Gastrocnemius medialis (tissue), 4 donors: Measurements from ENCODE around the gene FAM240B.

Source experiments
- CTCF ChIP-seq, 5 experiments: fragments of 450-650 bp in 3 of 5; fragments of 200-600 bp in 2 of 5; sonication (generic) in 2 of 5; IDR thresholded peaks in 4 of 5; conservative IDR thresholded peaks in 1 of 5; 1 replicate in 4 of 5; 2 replicates in 1 of 5; pipeline ENCODE4 v1.5.1; 2016 to 2019; ENCODE audit warnings: antibody characterized with exemption in 5 of 5, mild to moderate bottlenecking in 3 of 5, moderate library complexity in 3 of 5
- POLR2A ChIP-seq, 2 donors: fragments of 450-650 bp; IDR thresholded peaks; one replicate each; pipeline ENCODE4 v1.6.1; 2017; ENCODE audit warnings: antibody characterized with exemption in 2 of 2, mild to moderate bottlenecking in 2 of 2, moderate library complexity in 2 of 2

- TF ChIP-seq CTCF (IDR thresholded peaks at IDR 0.05 in 4 of 5, conservative IDR thresholded peaks at IDR 0.05 in 1 of 5) (no peak), POLR2A (IDR thresholded peaks at IDR 0.05) (no peak)
Observed at GRCh38 chr9:38671748-38672147, 48.2 kb downstream of the FAM240B start.
